ENCODE data around the gene KAT14.

- TF ChIP-seq POLR2A (IDR thresholded peaks at IDR 0.05; ENCODE audit: low read depth, low read length) (no peak), POLR2AphosphoS5 (IDR thresholded peaks at IDR 0.05; ENCODE audit: low read depth, low read length) (no peak), POU2F2 (IDR thresholded peaks at IDR 0.05; ENCODE audit: low read depth, low read length) (no peak)
Observed at GRCh38 chr20:18174906-18175683, 37.4 kb downstream of the KAT14 start.
